NCI-H1436 (cell line): ENCODE data around the gene HSD17B8.

Source experiments
- DNase-seq: peaks from one replicate; lab custom pipeline; 2025; lab: John Stamatoyannopoulos, UW

The HSD17B8 gene

GRCh38 chr6:33204415-33205190 lies at the start of gene HSD17B8:
TSS of gene HSD17B8 (plus strand) at chr6:33204655. CDS start at chr6:33204669, 14 bp downstream.
- DNase-seq = peak; percentile 89

GRCh38 chr6:33156561-33156960 lies 47.9 kb upstream of the HSD17B8 start:
- DNase-seq = no peak

GRCh38 chr6:33156964-33157363 lies 47.5 kb upstream of the HSD17B8 start:
- no peak for DNase-seq

GRCh38 chr6:33160096-33160495 lies 44.4 kb upstream of the HSD17B8 start:
- no peak for DNase-seq

- no peak for DNase-seq
Measured at GRCh38 chr6:33160728-33161344, 43.6 kb upstream of the HSD17B8 start.

- peak; percentile 44 for DNase-seq
Measured at GRCh38 chr6:33161354-33162331, 42.8 kb upstream of the HSD17B8 start.

GRCh38 chr6:33163540-33163939 lies 40.9 kb upstream of the HSD17B8 start:
- DNase-seq = no peak

GRCh38 chr6:33164176-33164575 lies 40.3 kb upstream of the HSD17B8 start:
- DNase-seq = no peak

GRCh38 chr6:33164665-33165373 lies 39.6 kb upstream of the HSD17B8 start:
- DNase-seq = no peak

GRCh38 chr6:33165581-33166258 lies 38.7 kb upstream of the HSD17B8 start:
- no peak for DNase-seq

GRCh38 chr6:33166363-33166762 lies 38.1 kb upstream of the HSD17B8 start:
- no peak for DNase-seq

- no peak for DNase-seq
Measured at GRCh38 chr6:33166811-33167210, 37.6 kb upstream of the HSD17B8 start.

GRCh38 chr6:33167374-33168283 lies 36.8 kb upstream of the HSD17B8 start:
- DNase-seq = no peak

- DNase-seq = no peak
Measured at GRCh38 chr6:33168284-33168601, 36.2 kb upstream of the HSD17B8 start.

- no peak for DNase-seq
Measured at GRCh38 chr6:33168639-33169038, 35.8 kb upstream of the HSD17B8 start.

GRCh38 chr6:33169291-33170175 lies 34.9 kb upstream of the HSD17B8 start:
- no peak for DNase-seq

GRCh38 chr6:33170176-33171015 lies 34.1 kb upstream of the HSD17B8 start:
- DNase-seq = no peak
